IPS-NIHi7 (cell line): ENCODE results near the gene KANSL3.

ENCODE experiments used
- DNase-seq: peaks from one replicate; pipeline ENCODE4 v3.0.0; 2012; ENCODE audit warnings: mixed read lengths; ENCODE audit errors: extremely low spot score

KANSL3 gene

DNA sequence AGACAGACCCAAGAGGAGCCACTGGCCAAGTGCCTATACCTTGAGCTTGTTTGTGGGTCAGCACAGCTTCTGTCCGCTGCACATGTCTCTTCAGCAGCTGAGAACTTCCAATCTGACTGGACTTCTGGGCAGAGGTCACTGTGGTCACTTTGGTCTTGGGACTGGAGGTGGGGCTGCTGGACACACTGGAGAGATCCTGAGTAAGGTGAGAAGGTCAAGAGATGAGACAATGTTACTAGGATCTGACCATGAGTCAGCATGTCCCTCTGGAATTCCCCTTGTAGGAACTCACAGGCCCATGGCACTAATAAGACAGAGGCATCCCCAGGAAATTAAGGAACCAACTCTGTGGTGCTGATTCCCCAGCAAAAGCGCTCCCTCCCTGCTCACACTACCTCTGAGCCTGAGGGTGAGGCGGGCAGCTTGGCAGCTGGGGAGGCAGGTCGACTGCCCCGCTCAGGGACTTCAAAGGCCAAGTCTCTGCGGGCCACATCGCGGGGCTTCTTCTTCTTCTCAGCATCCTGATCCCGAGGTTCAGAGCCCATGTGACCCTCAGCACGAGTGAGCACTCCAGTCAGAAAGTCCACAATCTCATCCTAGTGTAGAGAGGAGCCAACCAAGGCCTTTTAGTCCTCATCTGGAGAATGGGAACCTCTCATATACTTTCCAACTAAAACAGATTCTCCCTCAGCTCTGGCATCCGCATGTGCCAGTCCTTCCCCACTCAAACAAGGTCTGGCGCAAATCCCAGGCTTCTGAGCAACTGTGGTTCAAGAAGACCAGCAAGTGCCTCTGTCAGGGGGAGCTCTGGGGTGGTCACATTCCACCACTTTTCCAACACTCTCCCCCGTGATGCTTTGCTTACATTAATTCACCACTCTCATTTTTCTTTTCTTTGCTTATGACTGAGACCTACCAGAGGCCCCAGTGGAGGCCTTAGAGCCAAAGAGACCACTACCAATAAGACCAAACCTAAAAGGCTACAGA, 29.4 kb downstream of the KANSL3 start:
- no peak for DNase-seq

DNA sequence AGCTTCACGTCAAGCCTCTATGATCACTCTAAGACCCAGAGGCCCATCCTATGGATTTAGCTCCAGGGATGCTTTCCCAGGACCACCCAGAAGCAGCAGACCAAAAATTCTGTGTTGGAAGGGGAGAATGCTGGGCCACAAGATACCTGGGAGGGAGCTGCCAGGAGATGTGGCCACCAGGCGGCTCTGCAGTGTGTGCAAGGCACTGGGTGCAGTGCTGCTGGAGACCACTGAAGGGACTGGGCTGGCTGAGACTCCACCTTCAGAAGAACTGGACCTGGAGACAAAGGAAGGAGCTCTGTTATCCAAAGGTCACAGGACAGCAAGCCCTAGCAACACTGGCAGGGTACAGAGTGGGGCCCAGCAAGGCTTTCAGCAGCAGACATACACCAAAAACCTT, 34.0 kb downstream of the KANSL3 start:
- DNase-seq, result peak; percentile 36

DNA sequence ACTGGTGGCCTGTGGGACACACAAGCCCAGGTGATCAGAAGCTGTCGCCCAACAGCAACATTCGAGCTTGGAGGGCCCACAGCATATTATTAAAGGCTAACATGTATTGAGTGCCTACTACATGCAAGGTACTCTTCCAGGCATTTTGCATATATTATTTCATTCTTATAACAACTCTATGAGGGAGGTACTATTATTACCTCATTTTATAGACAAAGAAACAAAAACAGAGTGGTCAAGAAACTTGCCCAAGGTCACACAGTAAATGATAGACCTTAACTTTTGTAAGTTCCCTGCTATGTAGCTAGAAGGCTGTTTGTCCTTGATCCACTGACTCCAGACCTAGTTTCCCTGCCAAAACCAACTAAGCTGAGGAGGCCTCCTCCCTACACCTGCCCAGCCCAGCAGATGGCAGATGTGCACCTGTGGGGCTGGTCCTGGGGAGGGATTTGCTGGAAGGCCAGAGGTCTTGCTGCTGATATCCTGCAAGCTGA, 35.7 kb downstream of the KANSL3 start:
- DNase-seq, result no peak

DNA sequence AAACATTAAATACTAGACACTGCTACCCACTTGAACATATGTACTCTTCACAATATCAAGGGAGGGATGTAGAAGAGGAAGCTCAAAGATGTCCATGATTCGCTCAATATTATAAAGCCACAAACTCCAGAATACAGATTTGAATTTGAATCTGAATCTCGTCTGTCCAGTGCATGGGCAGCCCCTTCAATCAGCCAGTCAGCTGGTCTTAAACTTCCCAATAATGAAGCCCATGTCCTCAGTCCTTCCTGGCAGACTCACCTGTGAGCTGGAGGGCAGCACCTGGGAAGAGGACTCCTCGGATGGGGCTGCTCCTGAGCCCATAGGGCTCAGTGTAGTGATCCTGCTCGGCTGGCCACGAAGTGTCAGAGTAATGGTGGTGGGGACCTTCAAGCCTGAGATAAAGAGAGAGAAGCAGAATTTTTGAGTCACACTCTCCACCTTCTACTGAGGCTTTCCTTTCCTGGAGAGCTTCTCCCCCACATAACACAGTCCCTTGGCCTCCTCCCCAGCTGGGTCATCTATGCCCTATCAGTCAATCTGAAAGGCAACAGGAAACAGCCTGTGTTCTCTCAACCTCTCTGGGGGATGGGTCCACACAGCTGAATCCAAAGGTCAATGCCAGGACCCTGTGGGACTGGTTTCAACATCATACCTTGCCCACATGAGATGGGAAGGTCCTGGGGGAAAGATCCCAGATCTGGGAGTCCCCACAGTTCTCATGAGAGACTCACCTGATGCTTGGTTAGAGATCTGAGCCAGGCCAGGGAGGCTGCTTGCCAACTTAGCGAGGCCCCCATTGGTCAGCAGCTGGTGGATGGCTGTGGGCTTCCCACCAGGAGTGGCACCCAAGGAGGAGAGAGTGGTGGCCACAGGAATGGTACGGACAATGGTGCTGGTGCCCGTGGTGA, 36.5 kb downstream of the KANSL3 start:
- no peak for DNase-seq

DNA sequence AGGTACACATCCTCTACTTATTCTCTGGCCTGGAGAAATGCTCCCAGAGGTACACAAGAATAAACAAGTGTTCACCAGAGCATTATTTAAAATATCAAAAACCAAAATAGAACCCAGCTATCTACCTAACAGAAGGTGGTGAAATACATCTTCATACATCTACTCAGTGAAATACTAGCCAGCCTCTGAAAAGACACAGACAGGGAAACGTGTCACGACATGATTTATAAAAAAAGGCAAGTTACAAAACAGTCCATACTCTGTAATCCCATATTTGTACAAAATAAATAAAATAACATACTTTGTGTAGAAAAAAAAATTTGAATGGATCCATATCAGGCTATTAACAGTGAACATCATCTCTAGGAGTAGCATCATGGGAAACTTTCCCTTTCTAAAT, 38.2 kb downstream of the KANSL3 start:
- DNase-seq, result no peak

DNA sequence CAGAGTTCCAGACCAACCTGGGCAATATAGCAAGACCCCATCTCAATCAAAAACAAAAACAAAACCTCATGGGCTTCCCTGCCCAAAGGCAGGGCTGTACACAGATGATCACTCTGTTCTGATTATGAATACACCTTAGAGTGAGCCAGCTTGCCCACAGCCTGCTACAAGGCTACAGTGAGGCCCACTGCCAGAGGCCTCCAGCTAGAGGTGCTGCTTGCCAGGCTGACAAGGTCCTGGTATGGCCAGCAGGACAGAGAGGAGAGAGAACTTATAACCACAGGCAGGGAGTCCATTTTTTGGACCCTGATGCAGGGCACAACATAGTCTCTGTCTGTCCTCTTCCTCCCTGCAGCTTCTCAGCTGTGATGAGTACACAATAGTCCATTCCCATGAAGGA, 41.5 kb downstream of the KANSL3 start:
- no peak for DNase-seq

DNA sequence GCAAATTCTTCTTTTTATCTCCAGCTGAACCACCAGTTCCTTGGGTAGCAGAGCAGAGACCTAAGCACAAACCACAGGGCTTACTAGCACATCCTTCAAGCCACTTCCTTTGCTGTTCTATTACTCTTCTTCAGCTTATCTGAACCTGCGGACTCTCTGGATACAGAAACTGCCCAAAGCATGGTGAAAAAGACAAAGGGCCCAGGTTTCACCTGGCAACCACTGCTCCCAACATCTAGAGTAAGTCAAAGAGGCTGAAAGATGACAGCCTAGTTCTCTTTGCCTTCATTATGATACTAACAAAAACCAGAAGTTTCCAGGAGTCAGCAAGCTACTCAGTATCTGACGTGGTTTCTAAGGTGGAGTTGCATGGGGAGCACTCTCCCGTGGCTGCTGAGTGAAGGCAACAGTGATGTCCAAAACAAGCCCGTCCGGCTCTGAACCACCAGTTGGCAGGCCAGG, 43.4 kb downstream of the KANSL3 start:
- DNase-seq, result no peak

DNA sequence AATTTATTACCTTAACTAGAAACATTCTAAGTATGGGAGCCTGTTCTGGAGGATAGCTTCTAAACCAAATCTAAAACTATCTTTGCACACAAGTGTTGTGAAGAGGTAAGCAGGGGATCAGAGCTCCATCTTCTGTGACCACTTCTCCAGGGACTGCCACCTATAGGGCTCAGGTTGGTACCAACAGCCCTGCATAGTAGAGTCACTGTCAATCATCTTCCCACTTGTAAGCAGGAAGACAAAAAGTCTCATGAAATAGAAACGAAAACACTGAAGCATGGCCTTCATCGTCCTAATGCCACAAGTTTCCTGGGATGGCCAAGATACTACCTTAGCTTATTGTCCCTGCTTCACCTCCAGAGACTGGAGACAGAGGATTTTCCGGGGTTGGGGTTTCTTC, 43.8 kb downstream of the KANSL3 start:
- no peak for DNase-seq

DNA sequence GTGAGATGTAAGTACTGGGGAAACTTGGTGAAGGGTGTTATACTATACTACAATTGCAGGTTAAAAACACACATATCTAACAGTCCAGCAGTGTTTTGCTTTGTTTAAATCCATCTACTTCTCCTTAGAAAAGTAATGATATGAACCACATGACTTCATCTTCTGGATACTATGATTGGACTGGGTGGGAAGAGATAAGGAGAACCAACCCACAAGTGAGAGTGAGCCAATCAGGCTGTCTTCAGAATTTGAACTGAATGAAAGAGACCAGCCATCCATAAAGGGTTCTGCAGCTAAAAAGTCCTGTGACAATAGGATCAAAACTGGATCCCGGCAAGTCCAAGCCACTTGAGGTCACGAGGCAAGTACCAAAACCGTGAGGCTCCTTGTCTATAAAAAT, 46.6 kb downstream of the KANSL3 start:
- DNase-seq, result no peak

DNA sequence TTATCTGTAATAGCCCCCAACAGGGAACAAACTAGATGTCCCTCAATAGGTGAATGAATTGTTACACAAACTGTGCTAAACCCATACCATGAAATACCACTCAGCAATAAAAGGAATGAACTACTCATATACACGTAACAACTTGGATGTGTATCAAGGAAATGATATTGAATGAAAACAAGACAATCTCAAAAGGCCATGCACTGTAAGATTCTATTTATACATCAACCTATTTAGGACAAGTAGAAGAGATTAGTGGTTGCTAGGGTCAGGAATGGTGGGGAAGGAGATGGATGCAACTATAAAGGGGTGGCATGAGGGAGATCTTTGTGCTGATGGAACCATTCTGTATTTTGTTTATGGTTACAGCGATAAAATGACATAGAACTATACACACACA, 47.1 kb downstream of the KANSL3 start:
- DNase-seq, result no peak

DNA sequence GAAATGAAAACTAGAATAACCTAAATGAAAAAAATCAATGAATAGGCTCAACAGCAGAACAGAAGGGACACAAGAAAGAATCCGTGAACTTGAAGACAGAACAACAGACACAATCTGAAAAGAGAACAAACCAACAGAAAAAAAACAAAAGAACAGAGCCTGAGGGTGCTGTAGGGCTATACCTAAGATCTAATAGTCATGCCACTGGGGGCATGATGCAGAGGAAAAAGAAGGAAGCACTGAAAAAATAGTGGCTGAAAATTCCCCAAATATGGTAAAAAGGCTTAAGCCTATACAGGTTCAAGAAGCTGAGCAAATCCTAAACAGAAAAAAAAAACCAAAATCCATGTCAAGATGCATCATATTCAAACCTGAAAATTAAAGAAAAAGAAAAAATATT, 50.3 kb downstream of the KANSL3 start:
- DNase-seq, result no peak

DNA sequence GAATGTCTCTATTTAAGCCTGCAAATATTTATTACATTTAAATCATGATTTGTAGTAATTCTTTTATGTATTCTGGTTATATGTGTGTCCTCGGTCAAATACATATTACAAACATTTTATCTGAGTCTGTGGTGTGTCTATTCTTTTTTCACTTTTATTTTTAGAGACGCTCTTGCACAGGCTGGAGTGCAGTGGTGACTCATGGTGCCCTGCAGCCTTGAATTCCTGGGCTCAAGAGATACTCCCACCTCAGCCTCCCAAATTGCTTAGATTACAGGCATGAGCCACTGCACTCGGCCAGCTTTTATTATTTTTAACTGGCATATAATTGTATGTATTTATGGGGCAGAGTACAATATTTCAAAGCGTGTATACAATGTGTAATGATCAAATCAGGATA, 54.1 kb downstream of the KANSL3 start:
- no peak for DNase-seq

DNA sequence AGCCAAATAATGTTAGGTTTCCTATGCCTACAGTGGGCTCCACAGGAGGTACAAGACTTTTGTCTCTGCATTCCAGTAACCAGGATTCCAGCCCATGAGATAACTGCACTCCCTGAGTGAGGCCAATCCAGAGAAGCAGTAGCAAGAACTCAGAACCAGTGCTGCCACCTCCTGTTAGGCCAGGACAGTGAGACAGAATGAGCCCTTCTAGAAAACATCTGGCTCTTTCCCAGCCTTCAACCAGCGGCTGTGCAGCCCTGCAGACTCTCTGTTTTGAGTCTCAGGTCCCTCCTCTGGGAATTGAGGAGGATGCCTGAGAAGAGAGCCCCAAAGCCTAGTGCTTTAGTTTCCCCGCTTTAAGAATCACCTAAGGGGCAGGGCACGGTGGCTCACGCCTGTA, 57.3 kb downstream of the KANSL3 start:
- peak; percentile 48 for DNase-seq

DNA sequence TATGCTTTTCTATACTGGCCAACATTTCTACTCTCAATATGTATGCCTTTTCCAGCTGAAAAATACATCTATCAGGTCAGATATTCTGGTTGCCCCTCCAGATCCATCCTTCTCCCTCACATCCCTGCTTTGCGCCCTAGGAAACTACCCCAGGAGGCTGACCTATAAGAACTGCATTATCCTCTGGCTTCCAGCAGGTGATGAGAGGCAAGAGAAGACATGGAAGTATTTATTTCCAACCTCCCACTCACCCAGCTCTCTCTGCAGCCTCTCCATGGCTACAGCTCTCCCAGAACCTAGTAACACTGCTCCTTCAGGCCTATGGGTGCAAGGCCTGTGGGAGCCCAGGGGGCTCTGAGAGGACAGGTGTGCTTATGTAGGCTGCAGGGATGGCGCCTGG, 58.7 kb downstream of the KANSL3 start:
- DNase-seq, result peak; percentile 33

DNA sequence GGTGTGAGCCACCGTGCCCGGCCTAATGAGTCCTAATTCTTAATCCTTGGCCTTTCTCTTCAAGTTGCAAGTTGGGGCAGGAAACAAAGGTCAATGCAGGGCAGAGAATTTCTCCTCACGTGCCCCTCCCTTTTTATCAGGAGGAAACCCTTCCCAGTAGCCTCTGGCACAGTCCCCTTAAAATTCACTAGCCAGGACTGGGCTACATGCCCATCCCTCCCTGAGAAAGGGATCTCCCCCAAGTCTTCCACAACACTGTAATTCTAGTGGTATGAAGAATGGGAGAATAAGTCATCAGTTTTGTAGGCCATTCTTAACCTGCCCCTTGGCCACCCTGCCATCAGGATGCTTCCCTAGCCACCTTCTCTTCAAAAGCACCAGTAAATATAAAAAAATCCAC, 59.4 kb downstream of the KANSL3 start:
- DNase-seq, result no peak

DNA sequence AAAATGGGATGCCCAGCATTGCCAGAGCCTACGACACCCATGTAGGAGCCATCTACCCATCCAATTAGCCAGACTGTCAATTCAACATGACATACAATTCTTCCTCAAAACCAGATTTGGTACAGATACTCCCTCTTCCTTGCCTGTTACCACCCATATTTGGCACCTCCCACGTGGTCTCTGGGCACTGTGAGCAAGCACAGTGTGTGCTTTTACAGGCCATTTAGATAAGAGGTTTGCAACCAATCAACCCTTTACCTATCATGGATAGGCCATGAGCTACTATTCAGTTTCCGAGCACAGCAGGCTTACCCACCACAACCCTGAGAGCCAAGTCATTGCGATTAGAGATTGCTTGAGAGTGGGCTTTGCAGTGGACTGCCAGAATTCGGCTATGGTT, 60.6 kb downstream of the KANSL3 start:
- DNase-seq, result no peak

DNA sequence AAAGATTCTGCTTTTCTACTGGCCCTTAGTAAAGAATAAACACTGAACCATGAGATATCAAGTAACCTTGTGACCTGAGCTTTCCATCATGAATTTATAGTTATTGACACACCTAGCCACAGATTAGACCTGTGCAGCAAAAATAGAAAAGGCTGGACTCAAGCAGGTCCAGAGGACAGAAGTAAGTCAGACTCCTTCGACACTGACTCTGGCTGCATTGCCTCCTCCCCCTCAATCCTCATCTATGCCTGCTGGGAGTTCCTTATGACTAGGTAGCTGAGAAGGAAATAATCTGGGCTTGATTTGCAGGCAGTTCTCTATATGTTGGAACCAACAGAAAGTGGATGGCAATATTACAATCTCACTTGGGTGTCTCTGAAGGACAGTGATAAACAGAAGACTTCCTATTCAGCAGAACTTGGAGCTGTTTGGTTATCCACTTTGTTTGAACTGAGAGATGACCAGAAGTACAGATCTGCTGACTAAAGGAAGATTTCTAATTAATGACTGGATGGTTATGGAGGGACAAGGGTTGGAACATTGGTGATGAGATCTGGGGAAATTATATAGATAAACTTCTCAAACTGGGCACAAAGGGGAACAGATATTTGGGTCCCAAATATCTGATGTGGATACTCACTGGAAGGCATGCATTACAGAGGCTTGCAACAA, 62.2 kb downstream of the KANSL3 start:
- no peak for DNase-seq

DNA sequence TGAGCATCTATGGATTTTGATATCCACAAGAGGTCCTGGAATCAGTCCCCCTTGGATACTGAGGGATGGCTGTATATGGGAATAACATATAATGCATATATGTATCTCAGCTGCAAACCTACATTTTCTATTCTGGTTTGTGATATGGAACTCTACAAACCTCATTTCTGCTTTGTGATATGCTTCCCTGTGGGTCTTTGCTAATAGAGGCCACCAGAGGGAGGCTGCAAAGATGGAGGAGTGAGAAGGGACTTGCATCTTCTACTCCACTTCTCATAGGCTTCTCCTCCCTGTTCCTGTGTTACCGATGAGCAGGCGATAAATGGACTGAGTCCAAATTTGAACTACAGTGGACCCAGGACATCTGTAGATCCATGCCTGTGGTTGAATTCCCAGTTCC, 63.7 kb downstream of the KANSL3 start:
- DNase-seq, result no peak

DNA sequence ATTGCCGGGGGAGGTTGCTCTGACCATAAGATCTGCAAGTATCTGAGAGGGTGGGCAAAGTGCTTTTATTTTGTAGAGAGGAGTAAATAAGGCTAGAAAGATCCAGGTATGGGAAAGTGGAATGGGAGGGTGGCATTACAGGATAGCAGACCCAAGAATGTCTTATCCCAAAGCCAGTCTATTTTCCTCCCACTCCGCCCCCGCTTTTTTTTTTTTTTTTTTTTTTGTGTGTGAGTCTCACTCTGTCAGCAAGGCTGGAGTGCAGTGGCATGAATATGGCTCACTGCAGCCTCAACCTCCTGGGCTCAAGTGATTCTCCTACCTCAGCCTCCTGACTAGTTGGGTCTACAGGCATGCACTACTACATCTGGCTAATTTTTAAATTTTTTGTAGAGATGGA, 70.0 kb downstream of the KANSL3 start:
- DNase-seq, result no peak

DNA sequence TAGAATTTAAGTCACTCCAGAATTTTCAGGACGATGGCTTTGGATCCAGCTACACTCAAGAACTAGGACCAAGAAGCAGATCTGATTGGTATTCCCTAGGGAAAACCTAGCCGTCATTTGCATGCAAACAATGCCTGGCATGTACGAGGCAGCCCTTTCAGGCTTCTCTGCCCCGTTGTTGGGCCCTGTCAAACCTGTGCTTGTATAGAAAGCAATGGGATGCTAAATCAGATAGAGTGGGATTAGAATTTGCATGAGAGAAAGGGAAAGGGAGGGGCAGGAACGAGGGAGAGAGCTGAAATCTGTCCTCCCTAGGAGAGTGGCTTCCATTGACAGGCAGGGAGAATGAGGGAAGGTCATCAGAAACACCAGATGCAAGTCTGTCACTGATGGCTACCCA, 73.0 kb downstream of the KANSL3 start:
- peak; percentile 63 for DNase-seq

DNA sequence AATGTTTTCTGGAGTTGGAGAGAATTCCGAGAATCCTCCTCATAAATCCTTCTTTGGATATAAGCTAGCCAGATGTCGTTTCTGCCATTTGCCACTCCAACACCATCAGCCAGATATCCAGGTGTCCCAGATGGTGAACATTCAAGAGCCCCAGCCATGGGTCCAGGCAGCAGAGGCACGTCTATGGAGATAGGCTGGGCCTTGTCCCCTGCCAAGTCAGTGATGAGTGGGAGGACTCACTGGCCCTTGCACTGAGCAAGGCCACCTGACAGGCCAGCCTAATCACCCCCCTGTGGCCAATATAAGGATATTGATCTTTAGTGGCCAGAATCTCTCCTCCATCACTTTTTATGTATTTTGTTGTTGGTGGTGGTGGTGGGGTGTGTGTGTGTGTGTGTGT, 73.5 kb downstream of the KANSL3 start:
- DNase-seq, result no peak

DNA sequence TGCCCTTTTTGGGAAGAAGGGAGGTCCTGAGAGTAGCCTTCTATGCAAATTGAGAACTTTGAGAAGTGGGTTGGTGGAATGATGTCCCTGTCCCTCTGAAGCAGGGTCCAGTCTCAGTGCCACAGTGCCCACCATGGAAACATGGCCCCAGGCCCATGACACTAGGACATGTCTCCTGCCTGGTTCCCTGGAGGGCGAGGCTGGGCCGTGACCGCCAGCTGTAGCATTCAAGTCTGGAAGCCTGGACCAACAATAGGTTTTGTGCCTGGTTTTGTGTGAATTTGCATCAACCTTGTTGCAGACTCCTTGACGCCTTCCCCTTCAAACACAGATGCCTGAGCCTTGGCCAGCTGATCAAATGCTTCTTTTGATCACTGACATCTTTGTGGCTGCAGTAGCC, 74.1 kb downstream of the KANSL3 start:
- no peak for DNase-seq
